ENCODE data around the gene RNF144A. TPM values are rescaled to one million over a fixed set of nuclear protein-coding genes. Genes with fewer than 3 reads are reported as not detected.

Gene RNF144A
- total RNA-seq, 1 experiment from 2014 or later: 13.4 TPM

- in situ Hi-C loops (cut with HindIII; ENCODE audit: low sequenced_read_pairs): no loop called here
- DNase-seq (ENCODE audit: low spot score): peak; percentile 90
These were observed 43.4 kb downstream of the RNF144A start for GRCh38 chr2:6960659-6961058.

- in situ Hi-C loops (cut with HindIII; ENCODE audit: low sequenced_read_pairs): no loop called here
- DNase-seq (ENCODE audit: low spot score): no peak
These were observed 46.5 kb downstream of the RNF144A start for GRCh38 chr2:6963727-6964126.

GRCh38 chr2:6965071-6965795 is 48.0 kb downstream of the RNF144A start:
- no peak for DNase-seq (ENCODE audit: low spot score)
- in situ Hi-C loops (cut with HindIII; ENCODE audit: low sequenced_read_pairs): no loop called here

- in situ Hi-C loops (cut with HindIII; ENCODE audit: low sequenced_read_pairs): no loop called here
- no peak for DNase-seq (ENCODE audit: low spot score)
These were observed 49.3 kb downstream of the RNF144A start for GRCh38 chr2:6966446-6966940.

GRCh38 chr2:6967301-6967700 is 50.1 kb downstream of the RNF144A start:
- DNase-seq (ENCODE audit: low spot score): no peak
- in situ Hi-C loops (cut with HindIII; ENCODE audit: low sequenced_read_pairs): no loop called here

GRCh38 chr2:6968319-6969100 is 51.3 kb downstream of the RNF144A start:
- in situ Hi-C loops (cut with HindIII; ENCODE audit: low sequenced_read_pairs): no loop called here

GRCh38 chr2:6970551-6970950 is 53.3 kb downstream of the RNF144A start:
- in situ Hi-C loops (cut with HindIII; ENCODE audit: low sequenced_read_pairs): no loop called here
- no peak for DNase-seq (ENCODE audit: low spot score)

More at GRCh38 chr2:6968319-6969100, 51.3 kb downstream of the RNF144A start:
- DNase-seq (ENCODE audit: low spot score): peak; percentile 78

- in situ Hi-C loops (cut with HindIII; ENCODE audit: low sequenced_read_pairs): no loop called here
- DNase-seq (ENCODE audit: low spot score): no peak
These were observed 53.8 kb downstream of the RNF144A start for GRCh38 chr2:6970976-6971480.

GRCh38 chr2:6971502-6971901 is 54.3 kb downstream of the RNF144A start:
- in situ Hi-C loops (cut with HindIII; ENCODE audit: low sequenced_read_pairs): no loop called here
- DNase-seq (ENCODE audit: low spot score): peak; percentile 62

- no peak for DNase-seq (ENCODE audit: low spot score)
- in situ Hi-C loops (cut with HindIII; ENCODE audit: low sequenced_read_pairs): no loop called here
These were observed 55.0 kb downstream of the RNF144A start for GRCh38 chr2:6972067-6972710.

GRCh38 chr2:6973895-6974545 is 56.8 kb downstream of the RNF144A start:
- in situ Hi-C loops (cut with HindIII; ENCODE audit: low sequenced_read_pairs): no loop called here
- DNase-seq (ENCODE audit: low spot score): peak; percentile 69

GRCh38 chr2:6975988-6976387 is 58.8 kb downstream of the RNF144A start:
- in situ Hi-C loops (cut with HindIII; ENCODE audit: low sequenced_read_pairs): no loop called here

GRCh38 chr2:6977113-6977741 is 60.0 kb downstream of the RNF144A start:
- in situ Hi-C loops (cut with HindIII; ENCODE audit: low sequenced_read_pairs): no loop called here
- peak; percentile 96 for DNase-seq (ENCODE audit: low spot score)

More at GRCh38 chr2:6975988-6976387, 58.8 kb downstream of the RNF144A start:
- no peak for DNase-seq (ENCODE audit: low spot score)

GRCh38 chr2:6977786-6978185 is 60.6 kb downstream of the RNF144A start:
- in situ Hi-C loops (cut with HindIII; ENCODE audit: low sequenced_read_pairs): no loop called here
- DNase-seq (ENCODE audit: low spot score): no peak

- DNase-seq (ENCODE audit: low spot score): no peak
- in situ Hi-C loops (cut with HindIII; ENCODE audit: low sequenced_read_pairs): no loop called here
These were observed 61.8 kb downstream of the RNF144A start for GRCh38 chr2:6978991-6979390.

- in situ Hi-C loops (cut with HindIII; ENCODE audit: low sequenced_read_pairs): no loop called here
- DNase-seq (ENCODE audit: low spot score): no peak
These were observed 65.2 kb downstream of the RNF144A start for GRCh38 chr2:6982449-6982848.

GRCh38 chr2:6982934-6983589 is 65.8 kb downstream of the RNF144A start:
- in situ Hi-C loops (cut with HindIII; ENCODE audit: low sequenced_read_pairs): no loop called here
- peak; percentile 66 for DNase-seq (ENCODE audit: low spot score)

GRCh38 chr2:6986301-6986911 is 69.2 kb downstream of the RNF144A start:
- peak; percentile 69 for DNase-seq (ENCODE audit: low spot score)
- in situ Hi-C loops (cut with HindIII; ENCODE audit: low sequenced_read_pairs): no loop called here
